ENCODE data around the gene SREBF2.

- TF ChIP-seq POLR2A (IDR thresholded peaks at IDR 0.05; ENCODE audit: borderline replicate concordance, extremely low read depth, insufficient read depth, insufficient read length) (no peak), FOSL1 (IDR thresholded peaks at IDR 0.05; ENCODE audit: low read depth) (no peak)
These were observed 11.6 kb downstream of the SREBF2 start for GRCh38 chr22:41844513-41844912.
